DMS153 treated with DMSO at 0.1 percent for 48 hours (cell line): ENCODE data around the gene AIMP1.
"Not testable (repeated sequence)": the region's sequence is repeated elsewhere in the genome, so short reads cannot be mapped to it uniquely, and the experiment has no call there.

Experiments
- DNase-seq: peaks from one replicate; lab custom pipeline; 2025; ENCODE audit not compliant: unreplicated experiment; lab: John Stamatoyannopoulos, UW

AIMP1 gene

GRCh38 chr4:106344647-106344970, 28.3 kb downstream of the AIMP1 start:
- DNase-seq: no peak

- no peak for DNase-seq
Measured at GRCh38 chr4:106347167-106347566, 30.8 kb downstream of the AIMP1 start.

GRCh38 chr4:106351016-106351415, 34.7 kb downstream of the AIMP1 start:
- no peak for DNase-seq

- no peak for DNase-seq
Measured at GRCh38 chr4:106353786-106354185, 37.4 kb downstream of the AIMP1 start.

- no peak for DNase-seq
Measured at GRCh38 chr4:106355193-106355592, 38.8 kb downstream of the AIMP1 start.

GRCh38 chr4:106358899-106359298, 42.5 kb downstream of the AIMP1 start:
- no peak for DNase-seq

- no peak for DNase-seq
Measured at GRCh38 chr4:106362086-106362825, 45.9 kb downstream of the AIMP1 start.

- no peak for DNase-seq
Measured at GRCh38 chr4:106364282-106364681, 47.9 kb downstream of the AIMP1 start.

- no peak for DNase-seq
Measured at GRCh38 chr4:106365613-106366012, 49.3 kb downstream of the AIMP1 start.

GRCh38 chr4:106366026-106366425, 49.7 kb downstream of the AIMP1 start:
- no peak for DNase-seq

- no peak for DNase-seq
Measured at GRCh38 chr4:106367072-106367471, 50.7 kb downstream of the AIMP1 start.

GRCh38 chr4:106368678-106369077, 52.3 kb downstream of the AIMP1 start, which contains the start of gene GIMD1:
Gene GIMD1, minus strand, starts transcription at chr4:106368778. Its CDS starts 1,343 bp downstream, at chr4:106367435.
- no peak for DNase-seq

- peak; percentile 22 for DNase-seq
Measured at GRCh38 chr4:106369456-106370060, 53.2 kb downstream of the AIMP1 start.

- no peak for DNase-seq
Measured at GRCh38 chr4:106370214-106370613, 53.9 kb downstream of the AIMP1 start.

GRCh38 chr4:106371161-106371560, 54.8 kb downstream of the AIMP1 start:
- DNase-seq: no peak

- no peak for DNase-seq
Measured at GRCh38 chr4:106373026-106373425, 56.7 kb downstream of the AIMP1 start.

GRCh38 chr4:106380179-106380578, 63.8 kb downstream of the AIMP1 start:
- no peak for DNase-seq

- DNase-seq: no peak
Measured at GRCh38 chr4:106384878-106385277, 68.5 kb downstream of the AIMP1 start.

- DNase-seq: no peak
Measured at GRCh38 chr4:106385853-106386393, 69.6 kb downstream of the AIMP1 start.

- DNase-seq: no peak
Measured at GRCh38 chr4:106395582-106395981, 79.2 kb downstream of the AIMP1 start.

GRCh38 chr4:106398898-106399297, 82.5 kb downstream of the AIMP1 start:
- DNase-seq: not testable (repeated sequence)
